Activated CD8-positive, alpha-beta T cell treated with anti-CD3 and anti-CD28 coated beads for 36 hours (primary cell): ENCODE data around the gene AP4S1. TPM values are rescaled to one million over a fixed set of nuclear protein-coding genes. Genes with fewer than 3 reads are reported as not detected.
"Not testable (repeated sequence)": the region's sequence is repeated elsewhere in the genome, so short reads cannot be mapped to it uniquely, and the experiment has no call there.

Experiments
- ATAC-seq: fragments of 200-7000 bp; cut with Tn5 transposase; one replicate; pipeline ENCODE4 v1.10.0; 2021; ENCODE audit warnings: mild to moderate bottlenecking, moderate library complexity
- CTCF ChIA-PET: fragments of 350-600 bp; sonication (Branson Sonifier 250); formaldehyde crosslinking; loops from one replicate; lab custom pipeline; 2021; ENCODE audit warnings: antibody characterized with exemption; lab: Charles Lee
- POLR2A ChIA-PET: fragments of 350-600 bp; sonication (Branson Sonifier 250); formaldehyde crosslinking; loops from one replicate; lab custom pipeline; 2021; ENCODE audit warnings: antibody characterized with exemption; lab: Charles Lee
- DNase-seq: peaks from one replicate; pipeline ENCODE4 v3.0.0-alpha.2; 2020
- H3K27ac Mint-ChIP-seq: one replicate; pipeline ENCODE4 v1.8.0; 2021; ENCODE audit warnings: mild to moderate bottlenecking, mixed read lengths
- H3K27me3 Mint-ChIP-seq: one replicate; pipeline ENCODE4 v1.8.0; 2021; ENCODE audit warnings: mixed read lengths
- H3K36me3 Mint-ChIP-seq: one replicate; pipeline ENCODE4 v1.8.0; 2021; ENCODE audit warnings: low read depth, mixed read lengths
- H3K4me1 Mint-ChIP-seq: one replicate; pipeline ENCODE4 v1.8.0; 2021; ENCODE audit warnings: low read depth, mixed read lengths
- H3K4me3 Mint-ChIP-seq: one replicate; pipeline ENCODE4 v1.8.0; 2021; ENCODE audit warnings: mild to moderate bottlenecking, moderate library complexity, mixed read lengths
- H3K9me3 Mint-ChIP-seq: one replicate; pipeline ENCODE4 v1.8.0; 2021; ENCODE audit warnings: mixed read lengths
- intact Hi-C: fragments of 100-400 bp; cut with micrococcal nuclease; formaldehyde crosslinking; loops from one replicate; pipeline ENCODE4 v1.10.0; 2022
- total RNA-seq, 2 experiments: library from RNA; stranded (reverse); gene quantifications; one replicate each; pipeline ENCODE4 v1.2.3, GENCODE V29; 2021
- TF ChIP-seq, protein P1 (sequence below): fragments of 200-600 bp; IDR thresholded peaks from one replicate; pipeline ENCODE4 v1.8.0; 2022; ENCODE audit warnings: antibody characterized with exemption, mild to moderate bottlenecking

AP4S1 gene
- total RNA-seq, 2 experiments from 2014 or later: 3.6 to 4.0 TPM

DNA sequence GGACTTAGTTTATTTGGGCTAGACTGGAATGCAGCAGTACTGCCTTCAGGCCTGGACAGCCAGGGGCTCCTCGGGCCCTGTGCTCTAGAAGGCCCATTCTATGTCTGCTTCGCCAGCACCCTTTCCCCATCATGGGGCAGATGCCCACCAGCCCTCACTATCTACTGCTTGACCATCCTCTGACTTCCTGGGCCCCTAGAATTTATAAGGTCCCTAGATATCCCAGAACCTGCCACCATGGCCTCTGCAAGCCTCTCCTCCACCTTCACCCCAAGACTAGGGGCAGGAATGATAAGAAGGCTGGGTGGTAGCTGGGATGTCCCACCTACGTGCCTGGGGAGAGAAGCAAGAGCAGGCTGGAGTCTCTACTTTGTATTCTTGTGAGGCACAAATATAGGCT, 59.6 kb downstream of the AP4S1 start:
- CTCF ChIA-PET: interaction anchor here (6.6 kb wide), 1 partner anchor 104 kb away, joined by 53 read pairs; no protein-coding TSS in a partner anchor
- no peaks in the 10 kb centered on the region for H3K27me3 Mint-ChIP-seq
- H3K4me3 Mint-ChIP-seq: no peak overlapping the region
- H3K27ac Mint-ChIP-seq: no peak overlapping the region
- H3K36me3 Mint-ChIP-seq: peaks cover 3% of the 10 kb centered on the region
- intact Hi-C loops: no loop called here
- H3K4me1 Mint-ChIP-seq: no peaks in the 10 kb centered on the region
- no peak for ATAC-seq
- TF ChIP-seq, protein P1, sequence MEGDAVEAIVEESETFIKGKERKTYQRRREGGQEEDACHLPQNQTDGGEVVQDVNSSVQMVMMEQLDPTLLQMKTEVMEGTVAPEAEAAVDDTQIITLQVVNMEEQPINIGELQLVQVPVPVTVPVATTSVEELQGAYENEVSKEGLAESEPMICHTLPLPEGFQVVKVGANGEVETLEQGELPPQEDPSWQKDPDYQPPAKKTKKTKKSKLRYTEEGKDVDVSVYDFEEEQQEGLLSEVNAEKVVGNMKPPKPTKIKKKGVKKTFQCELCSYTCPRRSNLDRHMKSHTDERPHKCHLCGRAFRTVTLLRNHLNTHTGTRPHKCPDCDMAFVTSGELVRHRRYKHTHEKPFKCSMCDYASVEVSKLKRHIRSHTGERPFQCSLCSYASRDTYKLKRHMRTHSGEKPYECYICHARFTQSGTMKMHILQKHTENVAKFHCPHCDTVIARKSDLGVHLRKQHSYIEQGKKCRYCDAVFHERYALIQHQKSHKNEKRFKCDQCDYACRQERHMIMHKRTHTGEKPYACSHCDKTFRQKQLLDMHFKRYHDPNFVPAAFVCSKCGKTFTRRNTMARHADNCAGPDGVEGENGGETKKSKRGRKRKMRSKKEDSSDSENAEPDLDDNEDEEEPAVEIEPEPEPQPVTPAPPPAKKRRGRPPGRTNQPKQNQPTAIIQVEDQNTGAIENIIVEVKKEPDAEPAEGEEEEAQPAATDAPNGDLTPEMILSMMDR: no peak
- no peaks in the 10 kb centered on the region for H3K9me3 Mint-ChIP-seq
- POLR2A ChIA-PET: no interaction called here
- no peak for DNase-seq

DNA sequence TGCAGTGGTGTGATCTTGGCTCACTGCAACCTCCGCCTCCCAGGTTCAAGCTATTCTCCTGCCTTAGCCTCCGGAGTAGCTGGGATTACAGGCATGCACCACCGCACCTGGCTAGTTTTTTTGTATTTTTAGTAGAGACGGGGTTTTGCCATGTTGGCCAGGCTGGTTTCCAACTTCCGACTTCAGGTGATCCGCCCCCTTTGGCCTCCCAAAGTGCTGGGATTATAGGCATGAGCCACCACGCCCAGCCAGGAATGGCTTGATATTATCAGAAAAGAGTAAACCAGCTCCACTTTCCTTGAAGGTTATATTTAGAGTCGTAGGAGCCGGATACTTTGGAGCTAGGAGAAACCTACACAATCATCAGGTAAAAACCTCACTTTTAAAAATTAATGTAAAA, 61.0 kb downstream of the AP4S1 start:
- intact Hi-C loops, ATAC-seq, H3K4me3 Mint-ChIP-seq, H3K36me3 Mint-ChIP-seq, H3K27ac Mint-ChIP-seq, H3K27me3 Mint-ChIP-seq, H3K9me3 Mint-ChIP-seq, H3K4me1 Mint-ChIP-seq, DNase-seq, POLR2A ChIA-PET: not testable (repeated sequence)
- CTCF ChIA-PET: interaction anchor here (2.0 to 6.6 kb wide), 2 partner anchors 34 to 105 kb away, joined by 4 to 53 read pairs; no protein-coding TSS in a partner anchor

DNA sequence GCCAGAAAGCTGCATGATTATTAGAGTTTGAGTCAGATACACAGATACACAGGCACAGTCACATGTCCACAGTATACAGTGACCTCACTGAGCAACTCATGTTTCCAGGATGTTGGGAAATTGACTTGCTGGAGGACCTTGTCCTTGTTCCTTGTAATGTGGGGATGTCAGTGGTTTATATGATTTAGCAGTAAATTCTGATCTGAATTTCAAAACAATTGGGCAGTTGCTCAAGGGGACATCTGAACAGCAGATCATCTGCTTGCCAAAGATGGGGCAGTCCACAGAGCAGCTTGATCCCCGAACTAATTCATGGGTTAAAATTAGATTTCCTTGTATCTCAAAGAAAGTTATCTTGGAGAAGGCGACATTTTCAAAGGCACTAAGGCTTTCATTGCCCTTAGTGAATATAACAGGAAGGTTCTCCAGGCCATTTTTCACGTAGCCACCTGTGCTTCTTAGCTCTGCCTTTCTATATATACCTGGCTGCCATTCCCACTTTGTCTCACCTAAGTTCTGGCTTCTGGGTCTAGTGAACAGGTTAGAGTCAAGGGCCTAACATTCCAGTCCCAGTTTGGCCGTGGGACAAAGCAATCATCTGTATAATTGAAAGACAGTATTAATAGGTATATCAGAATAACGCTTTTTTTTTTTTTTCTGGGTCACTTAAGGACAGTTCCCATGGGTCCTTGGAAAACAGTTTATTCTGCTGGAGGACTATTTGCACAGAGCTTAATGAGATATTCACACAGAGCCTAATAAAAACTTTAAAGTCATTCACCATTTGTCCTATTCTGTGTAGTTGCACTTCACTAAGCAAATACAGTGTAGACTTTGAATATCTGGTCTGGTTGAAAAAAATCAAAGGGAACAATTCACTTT, 65.7 kb downstream of the AP4S1 start:
- Mint-ChIP-seq H3K9me3 (no peaks in the 10 kb centered on the region), H3K4me3 (no peak overlapping the region), H3K27me3 (no peaks in the 10 kb centered on the region), H3K36me3 (no peaks in the 10 kb centered on the region), H3K27ac (no peak overlapping the region), H3K4me1 (no peaks in the 10 kb centered on the region)
- ChIA-PET CTCF (interaction anchor here (1.3 to 1.6 kb wide), 2 partner anchors 8 kb away, joined by 3 to 9 read pairs; no protein-coding TSS in a partner anchor), POLR2A (no interaction called here)
- no peak for DNase-seq
- no peak for ATAC-seq
- intact Hi-C loops: no loop called here
- TF ChIP-seq, protein P1: no peak

DNA sequence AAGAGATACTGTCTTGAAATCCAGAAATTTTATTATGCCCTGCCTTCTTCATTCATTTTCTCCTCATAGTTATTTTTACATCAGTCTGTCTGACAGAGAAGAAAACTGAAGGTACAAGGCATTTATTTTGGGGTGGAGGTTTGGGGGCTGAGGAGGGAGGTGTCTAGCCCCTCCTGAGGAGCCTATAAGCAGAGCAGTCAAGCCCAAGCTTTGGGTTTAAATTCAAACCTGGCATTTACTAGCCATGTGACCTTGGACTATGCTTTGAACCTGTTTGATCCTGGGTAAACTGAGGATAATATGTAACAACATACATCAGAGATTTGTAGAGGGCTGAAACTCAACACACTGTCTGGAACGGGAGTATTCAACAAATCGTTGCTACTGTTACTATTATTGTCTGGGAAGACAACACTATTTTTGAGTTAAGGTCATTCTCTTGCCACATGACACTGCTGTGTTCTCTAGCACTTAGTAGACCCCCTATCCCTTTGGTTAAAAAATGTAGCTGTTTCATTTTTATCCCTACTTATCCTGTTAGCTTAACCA, 66.8 kb downstream of the AP4S1 start:
- intact Hi-C loops: no loop called here
- Mint-ChIP-seq H3K27ac (no peak overlapping the region), H3K9me3 (no peaks in the 10 kb centered on the region), H3K27me3 (no peaks in the 10 kb centered on the region), H3K4me1 (no peaks in the 10 kb centered on the region), H3K4me3 (no peak overlapping the region), H3K36me3 (no peaks in the 10 kb centered on the region)
- POLR2A ChIA-PET: no interaction called here
- ATAC-seq (no peak), DNase-seq (no peak)
- TF ChIP-seq, protein P1: no peak
- CTCF ChIA-PET: interaction anchor here (0.7 to 1.0 kb wide), 2 partner anchors 10 to 112 kb away, joined by 3 to 4 read pairs; no protein-coding TSS in a partner anchor

DNA sequence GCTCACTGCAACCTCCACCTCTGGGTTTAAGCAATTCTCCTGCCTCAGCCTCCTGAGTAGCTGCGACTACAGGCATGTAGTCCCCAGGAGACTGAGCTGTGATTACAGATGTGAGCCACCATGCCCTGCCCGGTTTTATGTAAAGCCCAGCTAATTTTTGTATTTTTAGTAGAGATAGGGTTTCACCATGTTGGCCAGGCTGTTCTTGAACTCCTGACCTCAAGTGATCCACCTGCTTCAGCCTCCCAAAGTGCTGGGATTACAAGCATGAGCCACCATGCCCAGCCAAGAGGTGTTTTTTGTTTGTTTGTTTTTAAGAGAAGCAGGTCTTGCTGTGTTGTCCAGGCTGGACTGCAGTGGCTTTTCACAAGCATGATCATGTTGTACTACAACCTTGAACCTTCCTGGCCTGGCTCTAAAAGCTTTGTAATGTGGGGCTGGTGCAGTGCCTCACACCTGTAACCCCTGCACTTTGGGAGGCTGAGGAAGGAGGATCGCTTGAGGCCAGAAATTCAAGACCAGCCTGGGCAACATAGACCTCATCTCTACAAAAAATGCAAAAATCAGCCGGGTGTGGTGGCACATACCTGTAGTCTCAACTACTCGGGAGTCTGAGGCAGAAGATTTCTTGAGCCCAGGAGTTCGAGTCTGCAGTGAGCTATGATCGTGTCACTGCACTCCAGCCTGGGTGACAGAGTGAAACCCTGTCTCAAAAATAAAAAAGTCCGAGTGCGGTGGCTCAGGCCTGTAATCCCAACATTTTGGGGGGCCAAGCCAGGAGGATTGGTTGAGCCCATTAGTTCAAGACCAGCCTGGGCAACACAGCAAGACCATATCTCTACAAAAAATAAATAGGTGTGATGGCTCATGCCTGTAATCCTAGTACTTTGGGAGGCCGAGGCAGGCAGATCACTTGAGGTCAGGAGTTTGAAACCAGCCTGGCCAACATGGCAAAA, 68.7 kb downstream of the AP4S1 start:
- H3K4me3 Mint-ChIP-seq, H3K27me3 Mint-ChIP-seq, DNase-seq, H3K27ac Mint-ChIP-seq, intact Hi-C loops, H3K4me1 Mint-ChIP-seq, ATAC-seq, H3K36me3 Mint-ChIP-seq, H3K9me3 Mint-ChIP-seq: not testable (repeated sequence)
- ChIA-PET CTCF (interaction anchor here (1.2 kb wide), 1 partner anchor 12 kb away, joined by 6 read pairs; no protein-coding TSS in a partner anchor), POLR2A (interaction anchor here (0.9 kb wide), 1 partner anchor 76 kb away, joined by 3 read pairs; no protein-coding TSS in a partner anchor)

DNA sequence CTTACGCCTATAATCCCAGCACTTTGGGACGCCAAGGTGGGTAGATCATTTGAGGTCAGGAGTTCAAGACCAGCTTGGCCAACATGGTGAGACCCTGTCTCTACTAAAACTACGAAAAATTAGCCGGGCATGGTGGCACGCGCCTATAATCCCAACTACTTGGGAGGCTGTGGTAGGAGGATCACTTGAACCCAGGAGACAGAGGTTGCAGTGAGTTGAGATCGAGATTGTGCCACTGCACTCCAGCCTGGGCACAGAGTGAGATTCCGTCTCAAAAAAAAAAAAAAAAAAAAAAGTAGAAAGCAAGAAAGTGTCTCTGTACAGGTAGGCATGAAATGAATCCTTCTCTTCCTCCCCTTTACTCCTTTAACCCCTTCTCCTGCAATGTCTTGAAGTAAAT, 70.4 kb downstream of the AP4S1 start:
- ATAC-seq, intact Hi-C loops, H3K27me3 Mint-ChIP-seq, H3K36me3 Mint-ChIP-seq, H3K4me1 Mint-ChIP-seq, H3K4me3 Mint-ChIP-seq, CTCF ChIA-PET, POLR2A ChIA-PET, DNase-seq, H3K9me3 Mint-ChIP-seq, H3K27ac Mint-ChIP-seq: not testable (repeated sequence)
